A673 (cell line): ENCODE data around the gene STAT6. TPM values are rescaled to one million over a fixed set of nuclear protein-coding genes. Genes with fewer than 3 reads are reported as not detected.

Source experiments
- BruUV-seq: library from RNA; stranded (reverse); fragments of 400-500 nt; replicated peaks from 2 replicates; lab custom pipeline; 2021; lab: Mats Ljungman, UMichigan
- CTCF ChIA-PET: fragments of 300-600 bp; sonication (Branson Sonifier 250); formaldehyde crosslinking; loops from one replicate; lab custom pipeline; 2022; ENCODE audit warnings: antibody characterized with exemption; lab: Charles Lee
- POLR2A ChIA-PET: fragments of 300-600 bp; sonication (Branson Sonifier 250); formaldehyde crosslinking; loops from one replicate; lab custom pipeline; 2022; ENCODE audit warnings: antibody characterized with exemption; ENCODE audit not compliant: low non-redundant PET; lab: Charles Lee
- DNase-seq: peaks from one replicate; pipeline ENCODE4 v3.0.0-alpha.2; 2015; ENCODE audit warnings: low spot score
- H3K27ac ChIP-seq: fragments of 200-600 bp; sonication (generic); 2 replicates; pipeline ENCODE4 v1.5.1; 2016; ENCODE audit warnings: mixed run types, low read depth, mild to moderate bottlenecking, mixed read lengths, antibody characterized with exemption, low read length; ENCODE audit not compliant: poor library complexity, severe bottlenecking
- H3K27me3 ChIP-seq: fragments of 200-600 bp; sonication (generic); replicated peaks from 2 replicates; pipeline ENCODE4 v1.6.1; 2017; ENCODE audit warnings: mixed run types, low read depth, mild to moderate bottlenecking, mixed read lengths, antibody characterized with exemption, low read length; ENCODE audit not compliant: insufficient read depth, poor library complexity
- H3K36me3 ChIP-seq: fragments of 200-600 bp; sonication (generic); 2 replicates; pipeline ENCODE4 v1.6.1; 2016; ENCODE audit warnings: mixed run types, mild to moderate bottlenecking, mixed read lengths, antibody characterized with exemption, low read length; ENCODE audit not compliant: insufficient read depth, poor library complexity, severe bottlenecking
- H3K4me1 ChIP-seq: fragments of 200-600 bp; sonication (generic); 2 replicates; pipeline ENCODE4 v1.6.1; 2017; ENCODE audit warnings: mixed run types, mild to moderate bottlenecking, mixed read lengths, antibody characterized with exemption, low read length; ENCODE audit not compliant: insufficient read depth, poor library complexity, severe bottlenecking
- H3K4me3 ChIP-seq: fragments of 200-600 bp; sonication (generic); 2 replicates; pipeline ENCODE4 v1.5.1; 2016; ENCODE audit warnings: low read depth, mixed run types, mild to moderate bottlenecking, mixed read lengths, low read length; ENCODE audit not compliant: poor library complexity, severe bottlenecking
- H3K9me3 ChIP-seq: fragments of 200-600 bp; sonication (generic); 2 replicates; pipeline ENCODE4 v1.6.1; 2016; ENCODE audit warnings: mixed run types, low read depth, mild to moderate bottlenecking, mixed read lengths, antibody characterized with exemption, low read length; ENCODE audit not compliant: poor library complexity, severe bottlenecking
- EZH2 ChIP-seq: fragments of 200-600 bp; sonication (generic); IDR thresholded peaks from 2 replicates; pipeline ENCODE4 v1.6.1; 2017; ENCODE audit warnings: borderline replicate concordance, low read depth, mild to moderate bottlenecking, mixed read lengths, antibody characterized with exemption, low read length; ENCODE audit not compliant: poor library complexity, severe bottlenecking
- intact Hi-C: fragments of 100-400 bp; cut with micrococcal nuclease; formaldehyde crosslinking; loops from one replicate; pipeline ENCODE4 v1.10.0; 2022; ENCODE audit not compliant: unreplicated experiment
- total RNA-seq: library from RNA; stranded (reverse); gene quantifications from 2 replicates; pipeline ENCODE4 v1.2.3, GENCODE V29; 2021
- TF ChIP-seq, protein P1 (sequence below): fragments of 300-800, 200-600 bp; sonication (generic); conservative IDR thresholded peaks from 2 replicates; pipeline ENCODE4 v1.5.1; 2017; ENCODE audit warnings: low read depth, mild to moderate bottlenecking, antibody characterized with exemption, low read length, moderate library complexity, mixed read lengths

The STAT6 gene
- total RNA-seq, 1 experiment from 2014 or later: 111 TPM

DNA sequence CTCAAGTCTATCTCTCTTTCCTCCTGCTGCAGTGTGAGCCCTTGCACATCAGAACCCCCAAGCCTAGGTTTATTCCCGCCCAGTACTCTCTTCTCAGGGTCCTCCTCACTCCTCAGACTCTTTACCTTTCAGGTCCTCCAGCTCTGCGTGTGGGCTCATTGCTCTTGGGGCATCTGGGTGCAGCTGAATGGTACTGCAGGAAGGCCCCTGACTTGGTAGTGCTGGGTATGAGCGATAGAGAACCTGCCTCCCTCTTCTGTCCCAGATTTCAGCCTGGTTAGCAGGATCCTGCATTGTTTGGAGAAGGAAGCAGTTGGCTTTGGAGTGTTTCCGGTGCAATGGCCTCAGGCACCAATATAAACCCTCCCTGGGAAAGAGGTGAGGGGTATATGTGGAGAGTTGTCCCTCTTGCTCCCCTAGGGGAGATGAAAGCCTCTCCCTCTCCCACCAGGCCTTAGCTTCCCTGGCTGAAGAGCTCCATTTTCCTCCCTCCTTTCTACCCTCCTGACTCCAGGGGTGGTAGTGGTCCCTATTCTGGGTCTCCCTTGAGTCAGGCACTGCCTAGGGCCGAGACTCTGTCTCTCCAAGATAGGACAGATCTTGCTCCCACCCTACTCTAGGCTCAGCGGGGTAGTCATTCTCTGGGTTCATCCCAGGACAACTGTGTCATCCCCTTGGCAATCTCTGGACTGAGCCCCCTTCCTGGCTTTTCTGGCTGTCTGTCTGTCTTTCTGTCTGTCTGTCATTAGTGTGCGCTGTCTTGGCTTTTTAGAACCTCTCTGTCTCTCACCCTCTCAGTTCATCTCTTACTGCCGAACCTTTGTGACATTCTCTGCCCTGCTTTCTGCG is 21.0 kb upstream of the STAT6 start:
- Histone ChIP-seq H3K27ac (no peak overlapping the region), H3K4me3 (no peak overlapping the region), H3K27me3 (no peaks in the 10 kb centered on the region), H3K4me1 (peaks cover 23% of the 10 kb centered on the region), H3K9me3 (no peaks in the 10 kb centered on the region), H3K36me3 (no peaks in the 10 kb centered on the region)
- intact Hi-C loops: no loop called here
- ChIA-PET CTCF (interaction anchor here (0.7 kb wide), 2 partner anchors 8 to 29 kb away, joined by 3 to 11 read pairs; no protein-coding TSS in a partner anchor), POLR2A (no interaction called here)
- TF ChIP-seq EZH2: no peak
- TF ChIP-seq, protein P1, sequence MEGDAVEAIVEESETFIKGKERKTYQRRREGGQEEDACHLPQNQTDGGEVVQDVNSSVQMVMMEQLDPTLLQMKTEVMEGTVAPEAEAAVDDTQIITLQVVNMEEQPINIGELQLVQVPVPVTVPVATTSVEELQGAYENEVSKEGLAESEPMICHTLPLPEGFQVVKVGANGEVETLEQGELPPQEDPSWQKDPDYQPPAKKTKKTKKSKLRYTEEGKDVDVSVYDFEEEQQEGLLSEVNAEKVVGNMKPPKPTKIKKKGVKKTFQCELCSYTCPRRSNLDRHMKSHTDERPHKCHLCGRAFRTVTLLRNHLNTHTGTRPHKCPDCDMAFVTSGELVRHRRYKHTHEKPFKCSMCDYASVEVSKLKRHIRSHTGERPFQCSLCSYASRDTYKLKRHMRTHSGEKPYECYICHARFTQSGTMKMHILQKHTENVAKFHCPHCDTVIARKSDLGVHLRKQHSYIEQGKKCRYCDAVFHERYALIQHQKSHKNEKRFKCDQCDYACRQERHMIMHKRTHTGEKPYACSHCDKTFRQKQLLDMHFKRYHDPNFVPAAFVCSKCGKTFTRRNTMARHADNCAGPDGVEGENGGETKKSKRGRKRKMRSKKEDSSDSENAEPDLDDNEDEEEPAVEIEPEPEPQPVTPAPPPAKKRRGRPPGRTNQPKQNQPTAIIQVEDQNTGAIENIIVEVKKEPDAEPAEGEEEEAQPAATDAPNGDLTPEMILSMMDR: no peak
- no peak for DNase-seq
- BruUV-seq: no TSS peak

GRCh38 chr12:57130941-57131340 is 19.8 kb upstream of the STAT6 start:
- ChIA-PET CTCF (no interaction called here), POLR2A (no interaction called here)
- BruUV-seq: no TSS peak
- H3K4me1 ChIP-seq: peaks cover 23% of the 10 kb centered on the region
- no peak overlapping the region for H3K4me3 ChIP-seq
- no peaks in the 10 kb centered on the region for H3K27me3 ChIP-seq
- no peak overlapping the region for H3K27ac ChIP-seq
- H3K36me3 ChIP-seq: no peaks in the 10 kb centered on the region
- DNase-seq: no peak
- TF ChIP-seq EZH2: no peak
- TF ChIP-seq, protein P1: no peak
- no peaks in the 10 kb centered on the region for H3K9me3 ChIP-seq
- intact Hi-C loops: no loop called here

DNA sequence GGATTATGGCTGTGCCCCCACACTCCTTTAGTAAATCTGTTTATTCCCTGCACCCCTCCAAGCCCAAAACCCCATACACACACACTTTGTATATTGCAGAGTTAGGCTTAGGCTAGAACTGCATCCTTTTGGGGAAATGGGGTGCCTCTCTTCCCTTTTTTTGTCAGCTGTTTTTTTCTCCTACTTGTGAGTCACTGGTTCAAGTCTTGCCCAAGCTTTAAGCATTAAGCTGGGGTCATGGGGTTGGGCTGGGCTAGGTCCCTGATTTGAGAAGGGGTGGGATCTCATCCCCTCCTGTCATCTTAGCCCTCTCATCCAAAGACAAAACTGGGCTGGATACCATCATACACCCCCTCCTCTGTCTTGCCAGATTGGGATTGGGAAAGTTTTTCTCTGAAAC is 18.7 kb upstream of the STAT6 start:
- intact Hi-C loops: loop anchor here (5.0 kb wide), 1 partner anchor 112 kb away; no protein-coding TSS in a partner anchor
- H3K27me3 ChIP-seq: no peaks in the 10 kb centered on the region
- peaks cover 14% of the 10 kb centered on the region for H3K4me1 ChIP-seq

More for the DNA sequence above, 18.7 kb upstream of the STAT6 start:
- TF ChIP-seq EZH2: no peak
- TF ChIP-seq, protein P1: no peak
- POLR2A ChIA-PET: no interaction called here
- no TSS peak for BruUV-seq
- Histone ChIP-seq H3K27ac (no peak overlapping the region), H3K9me3 (no peaks in the 10 kb centered on the region), H3K4me3 (peak overlapping the region; percentile 92), H3K36me3 (no peaks in the 10 kb centered on the region)
- DNase-seq: no peak
- CTCF ChIA-PET: no interaction called here
